NT2/D1 (cell line): ENCODE data around the gene PPP6R3.

ENCODE experiments used
- SUZ12 ChIP-seq: IDR thresholded peaks from 2 replicates; pipeline ENCODE4 v1.6.1; 2011; ENCODE audit not compliant: insufficient read length, insufficient read depth; ENCODE audit errors: extremely low read depth
- ZNF274 ChIP-seq: IDR thresholded peaks from 2 replicates; pipeline ENCODE4 v1.6.1; 2011; ENCODE audit warnings: mild to moderate bottlenecking, low read depth, low read length

GRCh38 chr11:68418648-68419047 lies 41.9 kb upstream of the PPP6R3 start:
- TF ChIP-seq ZNF274 = no peak
- no peak for TF ChIP-seq SUZ12
